Breast epithelium (tissue), 4 donors: ENCODE data around the gene PATZ1. TPM values are rescaled to one million over a fixed set of nuclear protein-coding genes. Genes with fewer than 3 reads are reported as not detected.

Experiments used
- DNase-seq, 2 donors: peaks; one replicate each; pipeline ENCODE4 v3.0.0-alpha.2; 2019; ENCODE audit warnings: low spot score in 2 of 2
- H3K27ac ChIP-seq, 2 donors: fragments of 200-600 bp; sonication (generic) in 1 of 2; one replicate each; pipeline ENCODE4 v1.5.1; 2016 to 2019; ENCODE audit warnings: mild to moderate bottlenecking in 1 of 2
- H3K27me3 ChIP-seq, 2 donors: fragments of 200-600 bp; sonication (generic) in 1 of 2; one replicate each; pipeline versions ENCODE4 v1.5.1 to v1.6.0; 2017 to 2019; ENCODE audit warnings: control low read depth in 1 of 2, mild to moderate bottlenecking in 1 of 2
- H3K36me3 ChIP-seq: fragments of 200-600 bp; one replicate; pipeline ENCODE4 v1.5.1; 2019
- H3K4me1 ChIP-seq, 2 donors: fragments of 200-600 bp; sonication (generic); one replicate each; pipeline ENCODE4 v1.5.1; 2016 to 2019; ENCODE audit warnings: control low read depth in 1 of 2
- H3K4me3 ChIP-seq, 3 donors: fragments of 200-600 bp; sonication (generic); 1 replicate in 2 of 3; 2 replicates in 1 of 3; pipeline ENCODE4 v1.5.1; 2016 to 2019; ENCODE audit warnings: mild to moderate bottlenecking in 3 of 3, moderate library complexity in 2 of 3
- H3K9me3 ChIP-seq, 2 donors: fragments of 200-600 bp; sonication (generic) in 1 of 2; one replicate each; pipeline ENCODE4 v1.5.1; 2016 to 2019; ENCODE audit warnings: control low read depth in 1 of 2
- CTCF ChIP-seq, 3 donors: fragments of 450-650 bp; IDR thresholded peaks; one replicate each; pipeline ENCODE4 v1.5.1; 2016 to 2017; ENCODE audit warnings: antibody characterized with exemption in 3 of 3, mild to moderate bottlenecking in 3 of 3, moderate library complexity in 3 of 3
- POLR2A ChIP-seq: fragments of 450-650 bp; IDR thresholded peaks from one replicate; pipeline ENCODE4 v1.6.1; 2016; ENCODE audit warnings: antibody characterized with exemption, mild to moderate bottlenecking, moderate library complexity
- POLR2AphosphoS5 ChIP-seq, 3 donors: sonication (generic); formaldehyde crosslinking; IDR thresholded peaks; one replicate each; pipeline ENCODE4 v1.6.1; 2017; ENCODE audit warnings: antibody characterized with exemption in 3 of 3
- intact Hi-C: fragments of 100-400 bp; cut with DNase I; formaldehyde crosslinking; loops from one replicate; pipeline ENCODE4 v1.15.1; 2023; ENCODE audit warnings: low total_unique reads
- total RNA-seq, 3 donors: library from RNA; depleted of rRNA; stranded (reverse); fragments of >200 nt; gene quantifications; one replicate each; pipeline ENCODE4 v1.1.0, GENCODE V29; 2016

The PATZ1 gene
- total RNA-seq, 3 donors from 2014 or later, result 15.4 to 49.6 (median 40.6) TPM

- no peak overlapping the region for H3K27ac ChIP-seq
- H3K4me3 ChIP-seq, result no peak overlapping the region
- no peaks in the 10 kb centered on the region for H3K9me3 ChIP-seq
- TF ChIP-seq POLR2A (no peak), CTCF (IDR thresholded peaks at IDR 0.05) (no peak)
- intact Hi-C loops, result no loop called here
- no peaks in the 10 kb centered on the region for H3K36me3 ChIP-seq
- DNase-seq, result no peak
- H3K27me3 ChIP-seq, result no peaks in the 10 kb centered on the region
- no peaks in the 10 kb centered on the region for H3K4me1 ChIP-seq
Observed at GRCh38 chr22:31367426-31367825, 21.3 kb upstream of the PATZ1 start.

GRCh38 chr22:31363885-31364465 lies 17.8 kb upstream of the PATZ1 start:
- Histone ChIP-seq H3K27me3 (no peaks in the 10 kb centered on the region), H3K4me1 (no peaks in the 10 kb centered on the region), H3K4me3 (no peak overlapping the region), H3K27ac (no peak overlapping the region), H3K36me3 (no peaks in the 10 kb centered on the region), H3K9me3 (no peaks in the 10 kb centered on the region)
- no peak for DNase-seq
- TF ChIP-seq POLR2AphosphoS5 (IDR thresholded peaks at IDR 0.05), result no peak
- TF ChIP-seq CTCF (IDR thresholded peaks at IDR 0.05), result no peak
- TF ChIP-seq POLR2A, result no peak
- intact Hi-C loops, result no loop called here

GRCh38 chr22:31361743-31362142 lies 15.6 kb upstream of the PATZ1 start:
- DNase-seq, result no peak
- TF ChIP-seq POLR2A (no peak), CTCF (IDR thresholded peaks at IDR 0.05) (no peak), POLR2AphosphoS5 (IDR thresholded peaks at IDR 0.05) (no peak)
- H3K27me3 ChIP-seq, result no peaks in the 10 kb centered on the region
- H3K27ac ChIP-seq, result no peak overlapping the region
- H3K36me3 ChIP-seq, result no peaks in the 10 kb centered on the region
- H3K4me1 ChIP-seq, result no peaks in the 10 kb centered on the region
- no peaks in the 10 kb centered on the region for H3K9me3 ChIP-seq
- intact Hi-C loops, result no loop called here
- no peak overlapping the region for H3K4me3 ChIP-seq

GRCh38 chr22:31360029-31360428 lies 13.9 kb upstream of the PATZ1 start:
- DNase-seq, result no peak
- intact Hi-C loops, result no loop called here

GRCh38 chr22:31354515-31354914 lies 8.4 kb upstream of the PATZ1 start:
- Histone ChIP-seq H3K4me1 (no peaks in the 10 kb centered on the region), H3K4me3 (no peak overlapping the region), H3K9me3 (no peaks in the 10 kb centered on the region), H3K27me3 (no peaks in the 10 kb centered on the region), H3K36me3 (no peaks in the 10 kb centered on the region), H3K27ac (no peak overlapping the region)
- no peak for TF ChIP-seq CTCF (IDR thresholded peaks at IDR 0.05)
- TF ChIP-seq POLR2AphosphoS5 (IDR thresholded peaks at IDR 0.05), result no peak
- no peak for TF ChIP-seq POLR2A
- no peak for DNase-seq
- intact Hi-C loops, result no loop called here

More at GRCh38 chr22:31360029-31360428, 13.9 kb upstream of the PATZ1 start:
- Histone ChIP-seq H3K27me3 (no peaks in the 10 kb centered on the region), H3K36me3 (no peaks in the 10 kb centered on the region), H3K27ac (no peak overlapping the region), H3K9me3 (no peaks in the 10 kb centered on the region), H3K4me1 (no peaks in the 10 kb centered on the region), H3K4me3 (no peak overlapping the region)
- TF ChIP-seq CTCF (IDR thresholded peaks at IDR 0.05) (no peak), POLR2A (no peak), POLR2AphosphoS5 (IDR thresholded peaks at IDR 0.05) (no peak)
